ENCODE results near the gene AFDN. TPM values are rescaled to one million over a fixed set of nuclear protein-coding genes. Genes with fewer than 3 reads are reported as not detected.

The AFDN gene
- total RNA-seq, 2 experiments from 2014 or later: 45.9 to 46.3 TPM

- Mint-ChIP-seq H3K36me3 (ENCODE audit: low read depth) (no peaks in the 10 kb centered on the region), H3K9me3 (no peaks in the 10 kb centered on the region), H3K4me1 (no peaks in the 10 kb centered on the region), H3K4me3 (no peak overlapping the region), H3K27me3 (no peaks in the 10 kb centered on the region), H3K27ac (no peak overlapping the region)
- CTCF ChIA-PET: interaction anchor here (0.9 kb wide), 1 partner anchor 54 kb away, joined by 3 read pairs; no protein-coding TSS in a partner anchor
- DNase-seq: no peak
- POLR2A ChIA-PET: no interaction called here
Observed at GRCh38 chr6:167896648-167897047, 69.9 kb downstream of the AFDN start.

GRCh38 chr6:167898673-167899311 lies 72.1 kb downstream of the AFDN start:
- CTCF ChIA-PET: interaction anchor here (1.7 kb wide), 1 partner anchor 15 kb away, joined by 5 read pairs; no protein-coding TSS in a partner anchor
- no peak overlapping the region for H3K27ac Mint-ChIP-seq
- H3K27me3 Mint-ChIP-seq: no peaks in the 10 kb centered on the region
- DNase-seq: no peak
- no peaks in the 10 kb centered on the region for H3K4me1 Mint-ChIP-seq
- no peaks in the 10 kb centered on the region for H3K36me3 Mint-ChIP-seq (ENCODE audit: low read depth)
- no peaks in the 10 kb centered on the region for H3K9me3 Mint-ChIP-seq
- POLR2A ChIA-PET: no interaction called here
- no peak overlapping the region for H3K4me3 Mint-ChIP-seq

- CTCF ChIA-PET: interaction anchor here (1.5 kb wide), 1 partner anchor 21 kb away, joined by 3 read pairs; no protein-coding TSS in a partner anchor
- Mint-ChIP-seq H3K4me3 (no peak overlapping the region), H3K27ac (no peak overlapping the region), H3K4me1 (no peaks in the 10 kb centered on the region), H3K36me3 (ENCODE audit: low read depth) (no peaks in the 10 kb centered on the region), H3K27me3 (no peaks in the 10 kb centered on the region), H3K9me3 (no peaks in the 10 kb centered on the region)
- POLR2A ChIA-PET: no interaction called here
- no peak for DNase-seq
Observed at GRCh38 chr6:167904791-167905190, 78.1 kb downstream of the AFDN start.

DNA sequence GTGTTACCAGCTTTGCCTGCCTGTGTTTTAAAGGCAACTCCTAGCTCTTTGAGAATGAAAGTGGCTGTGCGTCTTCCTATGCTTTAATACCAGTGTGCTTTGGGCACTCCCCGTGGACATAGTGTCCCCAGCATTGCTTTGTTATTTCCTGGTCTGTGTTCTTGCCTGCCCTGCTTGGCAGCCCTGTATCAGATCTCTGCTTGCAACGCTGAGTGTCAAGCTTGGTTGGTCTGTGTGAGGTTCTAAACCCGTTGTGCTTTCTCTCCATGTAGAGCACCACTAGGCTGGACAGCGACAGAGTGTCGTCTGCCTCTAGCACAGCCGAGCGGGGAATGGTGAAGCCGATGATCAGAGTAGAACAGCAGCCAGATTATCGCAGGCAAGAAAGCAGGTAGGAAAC lies 80.2 kb downstream of the AFDN start:
- Mint-ChIP-seq H3K27me3 (no peaks in the 10 kb centered on the region), H3K27ac (no peak overlapping the region), H3K4me1 (no peaks in the 10 kb centered on the region), H3K36me3 (ENCODE audit: low read depth) (no peaks in the 10 kb centered on the region), H3K9me3 (no peaks in the 10 kb centered on the region), H3K4me3 (no peak overlapping the region)
- DNase-seq: no peak
- CTCF ChIA-PET: no interaction called here
- POLR2A ChIA-PET: no interaction called here

DNA sequence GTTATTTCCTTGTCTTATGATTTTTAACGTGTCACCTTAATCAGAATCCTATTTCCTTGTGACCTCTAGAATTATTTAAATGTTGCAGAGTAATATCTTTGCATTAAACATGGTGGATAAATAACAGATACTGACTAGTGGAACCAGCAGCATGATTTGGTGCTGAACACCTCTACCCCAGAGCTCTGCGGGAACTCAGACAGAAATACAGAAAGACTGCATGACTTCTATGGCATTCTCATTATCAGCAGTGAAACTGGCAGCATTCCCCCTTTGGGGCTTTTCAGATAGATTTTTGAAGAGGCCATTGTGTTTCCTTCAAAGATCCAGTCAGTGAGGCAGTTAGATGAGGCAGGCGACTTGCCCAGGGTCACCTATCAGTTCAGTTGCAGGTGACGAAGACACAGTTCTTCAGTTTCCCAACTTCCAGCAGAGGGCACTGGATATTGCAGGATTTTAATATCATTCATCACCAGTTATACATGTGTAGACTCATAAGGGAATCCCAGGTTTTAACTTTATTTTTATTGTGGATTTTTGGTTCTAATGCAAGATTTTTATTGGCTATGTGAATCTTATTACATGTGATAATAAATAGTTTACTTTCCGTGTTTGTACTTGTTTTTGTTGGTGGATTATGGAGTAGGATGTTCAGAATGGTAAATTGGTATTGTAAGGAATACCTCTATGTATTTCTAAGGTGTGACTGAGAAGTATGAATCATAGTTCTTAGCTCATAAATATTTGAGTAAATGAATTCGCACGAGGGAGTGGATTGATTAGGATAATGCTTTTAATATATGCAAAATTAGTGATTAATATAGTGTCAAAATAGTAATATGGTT lies 81.3 kb downstream of the AFDN start:
- POLR2A ChIA-PET: no interaction called here
- Mint-ChIP-seq H3K36me3 (ENCODE audit: low read depth) (no peaks in the 10 kb centered on the region), H3K27me3 (no peaks in the 10 kb centered on the region), H3K27ac (no peak overlapping the region), H3K9me3 (no peaks in the 10 kb centered on the region), H3K4me3 (no peak overlapping the region), H3K4me1 (no peaks in the 10 kb centered on the region)
- CTCF ChIA-PET: no interaction called here
- no peak for DNase-seq

GRCh38 chr6:167910007-167910406 lies 83.3 kb downstream of the AFDN start:
- Mint-ChIP-seq H3K4me1 (no peaks in the 10 kb centered on the region), H3K27me3 (no peaks in the 10 kb centered on the region), H3K36me3 (ENCODE audit: low read depth) (peaks cover 3% of the 10 kb centered on the region), H3K9me3 (no peaks in the 10 kb centered on the region), H3K4me3 (no peak overlapping the region), H3K27ac (no peak overlapping the region)
- DNase-seq: no peak
- POLR2A ChIA-PET: no interaction called here
- CTCF ChIA-PET: interaction anchor here (1.8 kb wide), 1 partner anchor 10 kb away, joined by 4 read pairs; no protein-coding TSS in a partner anchor

- Mint-ChIP-seq H3K4me1 (no peaks in the 10 kb centered on the region), H3K9me3 (no peaks in the 10 kb centered on the region)
Observed at GRCh38 chr6:167910652-167911051, 83.9 kb downstream of the AFDN start.

DNA sequence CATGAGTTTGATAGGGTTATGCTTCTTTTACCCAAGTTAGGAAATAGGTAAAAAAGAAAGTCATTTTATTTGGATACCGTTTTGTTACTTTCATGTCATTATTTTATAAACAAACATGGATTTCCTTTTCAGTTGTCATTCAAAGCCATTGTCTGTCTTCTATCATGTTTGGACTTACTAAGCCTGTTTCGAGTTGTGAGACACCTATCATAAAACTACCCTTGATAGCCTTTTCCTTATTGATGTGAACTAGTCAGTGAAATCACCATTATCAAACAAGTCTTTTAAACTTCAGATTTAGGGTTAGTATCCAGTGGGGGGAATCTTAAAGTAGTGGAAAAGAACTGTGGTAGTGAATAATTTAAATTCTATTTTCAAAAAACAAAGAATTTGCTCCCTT lies 85.8 kb downstream of the AFDN start:
- POLR2A ChIA-PET: no interaction called here
- H3K4me1 Mint-ChIP-seq: no peaks in the 10 kb centered on the region
- no peak for DNase-seq
- H3K27ac Mint-ChIP-seq: no peak overlapping the region
- peaks cover 7% of the 10 kb centered on the region for H3K36me3 Mint-ChIP-seq (ENCODE audit: low read depth)
- no peaks in the 10 kb centered on the region for H3K9me3 Mint-ChIP-seq
- H3K4me3 Mint-ChIP-seq: no peak overlapping the region
- CTCF ChIA-PET: no interaction called here
- H3K27me3 Mint-ChIP-seq: no peaks in the 10 kb centered on the region

More at GRCh38 chr6:167910652-167911051, 83.9 kb downstream of the AFDN start:
- ChIA-PET POLR2A (no interaction called here), CTCF (interaction anchor here (0.6 to 1.8 kb wide), 2 partner anchors 10 to 37 kb away, joined by 3 to 4 read pairs; no protein-coding TSS in a partner anchor)
- H3K27me3 Mint-ChIP-seq: no peaks in the 10 kb centered on the region
- no peak overlapping the region for H3K4me3 Mint-ChIP-seq
- DNase-seq: no peak
- H3K27ac Mint-ChIP-seq: no peak overlapping the region
- peaks cover 5% of the 10 kb centered on the region for H3K36me3 Mint-ChIP-seq (ENCODE audit: low read depth)

DNA sequence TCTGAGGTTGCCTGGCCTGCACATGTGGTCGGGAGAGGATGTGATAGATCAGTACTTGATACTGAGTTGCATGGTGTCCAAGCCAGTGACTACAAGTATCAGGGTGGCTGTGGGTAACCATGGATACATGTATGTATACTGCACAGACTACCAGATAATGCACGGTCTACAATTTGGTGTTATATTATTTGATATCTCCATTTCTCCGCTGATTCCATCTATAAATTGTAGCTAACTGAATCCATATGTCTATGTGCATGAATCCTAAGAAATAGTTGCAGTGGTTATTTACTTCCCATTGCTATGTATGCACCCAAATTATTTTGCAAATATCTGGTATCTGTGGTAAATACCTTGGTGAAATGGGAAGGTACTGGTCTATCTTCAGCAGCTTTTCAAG lies 87.0 kb downstream of the AFDN start:
- POLR2A ChIA-PET: no interaction called here
- peaks cover 11% of the 10 kb centered on the region for H3K36me3 Mint-ChIP-seq (ENCODE audit: low read depth)
- no peaks in the 10 kb centered on the region for H3K9me3 Mint-ChIP-seq
- DNase-seq: no peak
- no peaks in the 10 kb centered on the region for H3K27me3 Mint-ChIP-seq
- no peaks in the 10 kb centered on the region for H3K4me1 Mint-ChIP-seq
- H3K4me3 Mint-ChIP-seq: no peak overlapping the region
- H3K27ac Mint-ChIP-seq: no peak overlapping the region
- CTCF ChIA-PET: interaction anchor here (1.8 kb wide), 1 partner anchor 14 kb away, joined by 5 read pairs; no protein-coding TSS in a partner anchor

DNA sequence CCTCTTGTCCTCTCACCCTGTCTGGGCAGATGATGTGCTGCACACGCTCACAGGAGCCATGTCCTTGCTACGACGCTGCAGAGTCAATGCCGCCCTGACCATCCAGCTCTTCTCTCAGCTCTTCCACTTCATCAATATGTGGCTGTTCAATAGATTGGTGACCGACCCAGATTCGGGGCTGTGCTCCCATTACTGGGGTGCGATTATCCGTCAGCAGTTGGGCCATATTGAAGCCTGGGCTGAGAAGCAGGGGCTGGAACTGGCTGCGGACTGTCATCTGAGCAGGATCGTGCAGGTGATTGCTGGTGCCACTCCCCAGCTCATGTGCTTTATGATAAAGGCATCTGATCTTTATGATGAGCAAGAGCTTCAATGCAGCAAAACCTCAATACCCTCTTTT lies 88.4 kb downstream of the AFDN start:
- no peak overlapping the region for H3K27ac Mint-ChIP-seq
- no peaks in the 10 kb centered on the region for H3K9me3 Mint-ChIP-seq

DNA sequence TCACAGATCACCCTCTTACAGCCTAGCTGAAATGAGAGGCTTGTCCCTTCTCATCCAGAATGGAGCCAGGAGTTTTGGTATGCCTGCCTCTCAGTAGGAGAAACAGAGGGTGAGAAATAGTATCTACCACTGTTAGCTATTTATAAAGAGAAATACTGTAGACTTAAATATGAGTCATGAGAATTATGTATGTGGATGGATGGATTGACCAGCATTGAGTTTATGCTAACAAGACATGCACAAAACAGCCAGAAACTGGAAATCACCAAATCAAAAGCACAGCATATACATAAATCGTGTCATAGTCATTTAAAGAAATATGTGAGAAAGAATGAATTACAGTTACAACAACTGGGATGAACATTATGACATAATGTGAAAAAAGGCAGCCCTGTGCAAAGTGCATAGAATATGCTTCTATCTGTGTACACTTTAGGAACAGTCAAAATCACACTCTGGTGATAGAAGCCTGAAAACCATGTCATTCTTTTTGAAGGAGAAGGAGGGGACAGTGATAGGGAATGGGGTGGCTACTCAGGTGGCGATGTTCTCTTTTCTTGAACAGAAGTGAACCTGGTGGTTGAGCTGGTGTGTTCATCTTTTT lies 90.9 kb downstream of the AFDN start:
- H3K27me3 Mint-ChIP-seq: no peaks in the 10 kb centered on the region
- no peak overlapping the region for H3K27ac Mint-ChIP-seq
- CTCF ChIA-PET: no interaction called here
- POLR2A ChIA-PET: no interaction called here
- DNase-seq: no peak
- no peak overlapping the region for H3K4me3 Mint-ChIP-seq
- H3K36me3 Mint-ChIP-seq (ENCODE audit: low read depth): peaks cover 16% of the 10 kb centered on the region
- H3K9me3 Mint-ChIP-seq: no peaks in the 10 kb centered on the region
- no peaks in the 10 kb centered on the region for H3K4me1 Mint-ChIP-seq

More for the DNA sequence above, 88.4 kb downstream of the AFDN start:
- ChIA-PET CTCF (interaction anchor here (1.8 kb wide), 1 partner anchor 16 kb away, joined by 5 read pairs; no protein-coding TSS in a partner anchor), POLR2A (no interaction called here)
- H3K27me3 Mint-ChIP-seq: no peaks in the 10 kb centered on the region
- H3K4me1 Mint-ChIP-seq: no peaks in the 10 kb centered on the region
- no peak overlapping the region for H3K4me3 Mint-ChIP-seq
- H3K36me3 Mint-ChIP-seq (ENCODE audit: low read depth): peaks cover 16% of the 10 kb centered on the region
- no peak for DNase-seq

DNA sequence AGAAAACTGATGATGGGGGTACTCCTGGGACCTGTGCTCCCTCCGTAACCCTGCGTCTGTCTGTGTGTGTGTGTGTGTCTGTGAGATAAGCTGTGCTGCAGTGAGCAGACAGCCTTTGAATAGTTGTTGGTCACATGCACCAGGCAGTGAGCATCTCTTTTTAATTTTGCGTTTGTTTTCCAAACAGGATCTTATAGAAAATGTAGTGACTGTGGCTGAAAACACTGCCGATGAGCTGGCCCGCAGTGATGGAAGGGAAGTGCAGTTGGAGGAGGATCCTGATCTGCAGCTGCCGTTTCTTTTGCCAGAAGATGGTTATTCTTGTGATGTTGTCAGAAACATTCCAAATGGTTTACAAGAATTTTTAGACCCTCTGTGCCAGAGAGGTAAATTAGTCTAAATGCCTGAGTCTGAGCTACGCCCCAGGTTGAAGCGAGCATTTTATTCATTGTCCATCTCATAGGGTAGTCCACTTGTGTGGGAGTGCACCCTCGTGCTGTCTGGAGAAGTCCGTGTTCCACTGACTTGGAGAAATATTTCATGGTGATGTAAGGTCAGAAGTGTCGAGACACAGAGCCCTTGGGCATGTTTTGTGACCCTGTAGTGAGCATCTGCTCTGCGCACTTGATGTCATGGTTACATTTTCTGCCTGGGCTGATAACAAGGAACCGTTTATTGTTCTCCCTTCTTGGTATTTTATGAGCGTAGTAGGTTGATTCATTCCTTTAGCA lies 92.0 kb downstream of the AFDN start:
- Mint-ChIP-seq H3K36me3 (ENCODE audit: low read depth) (peaks cover 16% of the 10 kb centered on the region), H3K9me3 (no peaks in the 10 kb centered on the region), H3K27ac (no peak overlapping the region), H3K4me1 (no peaks in the 10 kb centered on the region), H3K4me3 (no peak overlapping the region), H3K27me3 (no peaks in the 10 kb centered on the region)
- DNase-seq: no peak
- POLR2A ChIA-PET: no interaction called here
- CTCF ChIA-PET: no interaction called here

DNA sequence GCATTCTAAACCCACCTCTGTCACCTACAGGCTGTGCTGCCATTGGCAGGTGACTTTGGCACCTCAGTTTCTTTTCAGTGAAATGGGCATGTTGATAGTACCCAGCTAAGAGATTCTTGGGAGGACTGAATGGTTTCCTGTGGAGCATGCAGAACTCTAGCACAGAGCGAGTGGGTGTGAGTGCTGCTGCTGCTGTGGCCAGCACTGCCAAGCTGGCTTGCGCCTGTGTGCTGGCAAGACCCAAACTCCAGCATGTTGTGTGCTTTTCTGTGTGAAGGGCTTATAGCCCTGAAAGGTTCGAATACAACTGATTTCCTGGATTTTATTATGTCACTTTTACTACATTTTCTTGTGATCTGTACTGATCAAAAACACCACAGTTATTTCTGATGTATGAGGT lies 92.6 kb downstream of the AFDN start:
- H3K27me3 Mint-ChIP-seq: no peaks in the 10 kb centered on the region
- DNase-seq: no peak
- H3K9me3 Mint-ChIP-seq: no peaks in the 10 kb centered on the region
- H3K36me3 Mint-ChIP-seq (ENCODE audit: low read depth): peaks cover 14% of the 10 kb centered on the region
- no peaks in the 10 kb centered on the region for H3K4me1 Mint-ChIP-seq
- H3K27ac Mint-ChIP-seq: no peak overlapping the region
- ChIA-PET POLR2A (no interaction called here), CTCF (interaction anchor here (0.5 kb wide), 1 partner anchor 45 kb away, joined by 4 read pairs; no protein-coding TSS in a partner anchor)
- H3K4me3 Mint-ChIP-seq: no peak overlapping the region

Measured in activated CD4-positive, alpha-beta memory T cell treated with anti-CD3 and anti-CD28 coated beads, Interleukin-2, amount 10 ng/mL, durations not matched to agents 7 days and 5 days (primary cell).